Psoas muscle (tissue), 8 donors: Measurements from ENCODE around the gene LSG1. TPM values are rescaled to one million over a fixed set of nuclear protein-coding genes. Genes with fewer than 3 reads are reported as not detected.
A peak's percentile ranks its signal among the peaks of the same experiment; 100 is the strongest.

Experiments
- ATAC-seq, 4 donors: fragments of 200-7000 bp; cut with Tn5 transposase; one replicate each; pipeline ENCODE4 v1.9.1; 2020; ENCODE audit warnings: moderate library complexity in 3 of 4, mild to moderate bottlenecking in 2 of 4
- DNase-seq, 2 donors: peaks; one replicate each; pipeline ENCODE4 v3.0.0-alpha.2; 2020
- H3K27ac ChIP-seq: fragments of 200-600 bp; one replicate; pipeline ENCODE4 v1.8.0; 2022
- H3K27me3 ChIP-seq, 3 donors: fragments of 200-600 bp in 1 of 3; one replicate each; pipeline versions ENCODE4 v1.6.1 to v1.8.0; 2013 to 2022; ENCODE audit warnings: low read length in 2 of 3, mild to moderate bottlenecking in 2 of 3, moderate library complexity in 1 of 3; ENCODE audit not compliant: insufficient read depth in 3 of 3
- H3K36me3 ChIP-seq, 2 donors: fragments of 200-600 bp in 1 of 2; one replicate each; pipeline versions ENCODE4 v1.6.1 to v1.8.0; 2013 to 2022; ENCODE audit warnings: low read depth in 1 of 2, mild to moderate bottlenecking in 1 of 2, moderate library complexity in 1 of 2; ENCODE audit not compliant: insufficient read depth in 1 of 2
- H3K4me1 ChIP-seq: fragments of 200-600 bp; one replicate; pipeline ENCODE4 v1.8.0; 2022
- H3K4me3 ChIP-seq: fragments of 200-600 bp; one replicate; pipeline ENCODE4 v1.8.0; 2022; ENCODE audit warnings: mild to moderate bottlenecking
- H3K9me3 ChIP-seq: fragments of 200-600 bp; one replicate; pipeline ENCODE4 v1.8.0; 2022
- CTCF ChIP-seq: fragments of 200-600 bp; IDR thresholded peaks from one replicate; pipeline ENCODE4 v1.8.0; 2022; ENCODE audit warnings: antibody characterized with exemption
- WGBS, 3 donors: extraction: QIAGEN DNeasy Blood & Tissue Kit; methylation state at CpG; one replicate each; pipeline versions ENCODE4 v1.1.6 to v1.1.7; 2013; 5-methylcytosine and 5-hydroxymethylcytosine counted together
- intact Hi-C, 2 donors: fragments of 100-400 bp; cut with DNase I; formaldehyde crosslinking; loops; one replicate each; pipeline versions ENCODE4 v1.11.0 to v1.14.2; 2022
- polyA plus RNA-seq, 3 donors: library from polyadenylated mRNA; stranded (reverse); fragments of 200-250 nt; gene quantifications; one replicate each; pipeline ENCODE4 v1.2.3, GENCODE V29; 2013
- total RNA-seq, 4 donors: library from RNA; stranded (reverse); fragmentation: NEBNext Ultra II Directional in 2 of 4; extraction: Animal tissue kit (Norgen Biotek cat#: 25700) in 2 of 4; gene quantifications; one replicate each; pipeline versions ENCODE4 v1.2.1 to v1.2.4, GENCODE V29; 2021 to 2023
- donor health status: healthy with polysubstance abuse.
- donor health status: DM: no; HTN: no; CAD: no; lungs with moderate emphysema.
- donor health status: Bipolar disorder and iron deficiency.
- donor health status: healthy.
- donor health status: DM: yes; HTN: yes; CAD: no.
- donor health status: DM: no; HTN: no; CAD: no.
- donor health status: DM: no; HTN: no; CAD: no.
- donor health status: DM: yes; HTN: yes; CAD: no.

LSG1 gene
- total and polyA plus RNA-seq, 7 donors = 22.8 to 46.8 (median 29.5) TPM

- no peak overlapping the region for H3K27ac ChIP-seq
- intact Hi-C loops = no loop called here
- no peaks in the 10 kb centered on the region for H3K27me3 ChIP-seq
- peaks cover 0 to 5% of the 10 kb centered on the region in 2 donors for H3K36me3 ChIP-seq
- DNase-seq (no peak), ATAC-seq (peak in 1 of 4 donors; percentile 31)
- H3K4me1 ChIP-seq = no peaks in the 10 kb centered on the region
- WGBS, 3 donors = 94 to 99% (median 95%) methylated on average over 6 of the region's 6 CpGs
- H3K4me3 ChIP-seq = no peak overlapping the region
- TF ChIP-seq CTCF = no peak
- H3K9me3 ChIP-seq = no peaks in the 10 kb centered on the region
Measured at GRCh38 chr3:194624956-194625355, 47.0 kb downstream of the LSG1 start.

DNA sequence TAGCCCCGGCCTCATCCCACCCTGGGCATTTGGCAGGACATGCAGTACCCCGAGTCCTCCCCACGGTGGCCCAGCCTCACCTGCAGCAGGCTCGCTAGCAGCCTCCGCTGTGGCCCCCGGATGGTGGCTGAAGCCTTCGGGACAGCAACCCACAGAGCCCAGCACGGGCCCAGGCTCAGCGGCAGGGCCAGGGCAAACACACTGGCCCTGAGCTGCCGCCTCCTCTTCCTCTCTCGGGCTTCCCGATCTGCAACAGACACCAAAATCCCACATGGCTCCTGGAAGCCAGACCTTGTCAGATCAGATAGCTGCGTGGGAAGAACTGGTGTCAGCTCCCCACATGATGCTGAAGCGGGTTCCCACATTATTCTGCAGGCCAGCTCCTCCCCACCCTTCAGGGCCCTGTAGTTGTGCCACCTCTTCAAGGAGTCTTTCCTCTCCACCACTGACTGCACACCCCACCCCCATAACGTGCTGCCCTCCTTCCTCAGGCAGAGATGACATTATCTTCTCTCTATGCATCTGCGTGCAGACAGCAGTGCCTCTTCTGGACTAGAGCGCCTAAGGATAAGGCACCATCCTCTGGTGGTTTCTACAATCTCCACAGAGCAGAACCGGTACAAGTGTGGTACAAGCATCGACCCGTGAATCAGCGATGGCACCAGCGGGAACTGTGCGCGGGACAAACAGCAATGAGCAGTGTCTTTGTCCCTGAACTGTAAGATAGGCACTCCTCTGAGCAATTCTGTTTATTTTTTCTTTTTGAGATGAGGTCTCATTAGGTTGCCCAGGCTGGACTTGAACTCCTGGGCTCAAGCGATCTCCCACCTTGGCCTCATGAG, 48.3 kb downstream of the LSG1 start:
- WGBS, 3 donors = 93 to 94% (median 93%) methylated on average over 25 of the region's 25 CpGs
- no peak overlapping the region for H3K4me3 ChIP-seq
- no peaks in the 10 kb centered on the region for H3K27me3 ChIP-seq
- DNase-seq (no peak), ATAC-seq (no peak)
- H3K9me3 ChIP-seq = no peaks in the 10 kb centered on the region
- peaks cover 0 to 5% of the 10 kb centered on the region in 2 donors for H3K36me3 ChIP-seq
- H3K27ac ChIP-seq = no peak overlapping the region
- no peak for TF ChIP-seq CTCF
- intact Hi-C loops = no loop called here
- no peaks in the 10 kb centered on the region for H3K4me1 ChIP-seq

DNA sequence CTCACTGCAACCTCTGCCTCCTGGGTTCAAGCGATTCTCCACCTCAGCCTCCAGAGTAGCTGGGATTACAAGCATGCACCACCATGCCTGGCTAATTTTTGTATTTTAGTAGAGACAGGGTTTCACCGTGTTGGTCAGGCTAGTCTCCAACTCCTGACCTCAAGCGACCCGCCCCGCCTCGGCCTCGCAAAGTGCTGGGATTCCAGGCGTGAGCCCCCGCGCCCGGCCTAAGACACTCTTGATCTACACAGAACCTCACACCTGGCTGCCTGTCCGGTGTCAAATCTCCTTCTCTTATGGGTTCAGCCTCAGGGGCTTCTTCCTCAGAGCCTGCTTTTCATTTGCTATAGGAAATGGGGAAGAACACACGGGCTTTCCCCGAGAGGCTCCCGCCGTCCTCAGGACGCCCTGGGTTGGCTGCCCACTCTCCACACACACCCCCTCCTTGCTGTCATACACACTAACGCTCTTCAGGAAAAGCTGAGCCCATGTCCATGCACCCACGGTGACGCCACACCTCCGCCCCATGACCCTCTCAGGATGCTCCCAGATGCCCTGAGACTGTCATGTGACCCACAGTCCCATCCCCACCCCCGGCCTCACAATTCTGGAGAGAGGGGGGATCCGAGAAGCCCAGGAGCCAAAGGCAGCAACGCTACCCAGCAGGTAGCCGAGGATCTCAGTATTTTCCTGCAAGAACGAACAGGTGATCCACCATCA, 49.2 kb downstream of the LSG1 start:
- no peaks in the 10 kb centered on the region for H3K4me1 ChIP-seq
- H3K36me3 ChIP-seq = peaks cover 0 to 5% of the 10 kb centered on the region in 2 donors
- H3K27me3 ChIP-seq = no peaks in the 10 kb centered on the region
- intact Hi-C loops = no loop called here
- no peak overlapping the region for H3K4me3 ChIP-seq
- ATAC-seq = no peak
- no peaks in the 10 kb centered on the region for H3K9me3 ChIP-seq
- WGBS, 3 donors = 88 to 92% (median 91%) methylated on average over 26 of the region's 26 CpGs
- no peak for DNase-seq
- no peak for TF ChIP-seq CTCF
- no peak overlapping the region for H3K27ac ChIP-seq

GRCh38 chr3:194621947-194622346, 50.0 kb downstream of the LSG1 start:
- H3K4me1 ChIP-seq = no peaks in the 10 kb centered on the region
- no peak for TF ChIP-seq CTCF
- 82 to 84% (median 83%) methylated on average over 14 of the region's 14 CpGs for WGBS, 3 donors
- no peaks in the 10 kb centered on the region for H3K27me3 ChIP-seq
- DNase-seq = no peak
- intact Hi-C loops = no loop called here
- no peak overlapping the region for H3K27ac ChIP-seq
- no peak overlapping the region for H3K4me3 ChIP-seq
- ATAC-seq = no peak
- H3K36me3 ChIP-seq = peaks cover 0 to 5% of the 10 kb centered on the region in 2 donors
- no peaks in the 10 kb centered on the region for H3K9me3 ChIP-seq
